Activated T-helper 2 cell treated with anti-CD3 and anti-CD28 coated beads, Interferon-gamma antibody, Interleukin-2, Interleukin-4, amounts not matched to agents 10 μg/mL and 5 μg/mL and 100 μg/mL, durations not matched to agents 14 hours and 24 hours and 36 hours (primary cell): ENCODE measurements around the gene PCDHGB7. TPM values are rescaled to one million over a fixed set of nuclear protein-coding genes. Genes with fewer than 3 reads are reported as not detected.
A peak's percentile ranks its signal among the peaks of the same experiment; 100 is the strongest.
"Not testable (repeated sequence)": the region's sequence is repeated elsewhere in the genome, so short reads cannot be mapped to it uniquely, and the experiment has no call there.

Experiments used
- DNase-seq: peaks from one replicate; pipeline ENCODE4 v3.0.0; 2021; ENCODE audit warnings: low spot score
- H3K27ac Mint-ChIP-seq: one replicate; pipeline ENCODE4 v1.8.0; 2021; ENCODE audit warnings: mixed read lengths
- H3K27me3 Mint-ChIP-seq: one replicate; pipeline ENCODE4 v1.8.0; 2021; ENCODE audit warnings: low read depth, mixed read lengths
- H3K36me3 Mint-ChIP-seq: one replicate; pipeline ENCODE4 v1.8.0; 2021; ENCODE audit warnings: low read depth, mixed read lengths
- H3K4me1 Mint-ChIP-seq: one replicate; pipeline ENCODE4 v1.8.0; 2021; ENCODE audit warnings: low read depth, mixed read lengths
- H3K4me3 Mint-ChIP-seq: one replicate; pipeline ENCODE4 v1.8.0; 2021; ENCODE audit warnings: low read depth, mild to moderate bottlenecking, moderate library complexity, mixed read lengths
- H3K9me3 Mint-ChIP-seq: one replicate; pipeline ENCODE4 v1.8.0; 2021; ENCODE audit warnings: mixed read lengths
- intact Hi-C: fragments of 100-400 bp; cut with micrococcal nuclease; formaldehyde crosslinking; loops from one replicate; pipeline ENCODE4 v1.15.1; 2023
- total RNA-seq: library from RNA; stranded (reverse); gene quantifications from 2 replicates; pipeline ENCODE4 v1.2.3, GENCODE V29; 2022

PCDHGB7 gene
- total RNA-seq, 1 donor from 2014 or later, result 0.23 TPM

- Mint-ChIP-seq H3K27me3 (peaks cover 16% of the 10 kb centered on the region), H3K4me3 (no peak overlapping the region), H3K27ac (no peak overlapping the region), H3K4me1 (no peaks in the 10 kb centered on the region), H3K9me3 (peaks cover 53% of the 10 kb centered on the region), H3K36me3 (peaks cover 3% of the 10 kb centered on the region)
- DNase-seq, result no peak
- intact Hi-C loops, result no loop called here
These were observed 28.8 kb upstream of the PCDHGB7 start for GRCh38 chr5:141388661-141389060.

GRCh38 chr5:141389153-141390042 is 28.1 kb upstream of the PCDHGB7 start:
- Mint-ChIP-seq H3K9me3 (peaks cover 56% of the 10 kb centered on the region), H3K27ac (no peak overlapping the region), H3K4me3 (no peak overlapping the region), H3K36me3 (peaks cover 3% of the 10 kb centered on the region), H3K4me1 (no peaks in the 10 kb centered on the region), H3K27me3 (peaks cover 15% of the 10 kb centered on the region)
- DNase-seq, result no peak
- intact Hi-C loops, result no loop called here

- Mint-ChIP-seq H3K4me3 (no peak within 1 kb of the TSS), H3K27ac (no peak within 1 kb of the TSS), H3K4me1 (no peaks in the 10 kb centered on the region), H3K9me3 (peaks cover 42% of the 10 kb centered on the region), H3K27me3 (peaks cover 15% of the 10 kb centered on the region), H3K36me3 (peaks cover 3% of the 10 kb centered on the region)
- intact Hi-C loops, result no loop called here
- DNase-seq, result no peak
These were observed 24.9 kb upstream of the PCDHGB7 start, which contains the start of gene PCDHGA8 for GRCh38 chr5:141392429-141393198. Gene PCDHGA8 (plus strand): TSS chr5:141392633. CDS start chr5:141392814, 181 bp downstream.

- H3K4me3 Mint-ChIP-seq, result no peak overlapping the region
- peaks cover 14% of the 10 kb centered on the region for H3K27me3 Mint-ChIP-seq
- DNase-seq, result no peak
- H3K4me1 Mint-ChIP-seq, result no peaks in the 10 kb centered on the region
- H3K27ac Mint-ChIP-seq, result no peak overlapping the region
- H3K9me3 Mint-ChIP-seq, result peaks cover 40% of the 10 kb centered on the region
- intact Hi-C loops, result no loop called here
- H3K36me3 Mint-ChIP-seq, result peaks cover 3% of the 10 kb centered on the region
These were observed 24.2 kb upstream of the PCDHGB7 start for GRCh38 chr5:141393267-141393666.

GRCh38 chr5:141394401-141395187 is 22.9 kb upstream of the PCDHGB7 start:
- H3K27ac Mint-ChIP-seq, intact Hi-C loops, H3K4me1 Mint-ChIP-seq, DNase-seq, H3K36me3 Mint-ChIP-seq, H3K4me3 Mint-ChIP-seq: not testable (repeated sequence)
- Mint-ChIP-seq H3K27me3 (peaks cover 19% of the 10 kb centered on the region), H3K9me3 (peaks cover 37% of the 10 kb centered on the region)

- peaks cover 36% of the 10 kb centered on the region for H3K9me3 Mint-ChIP-seq
- peaks cover 22% of the 10 kb centered on the region for H3K27me3 Mint-ChIP-seq
- H3K4me3 Mint-ChIP-seq, result peak within 1 kb of the TSS; percentile 55
- DNase-seq, result peak; percentile 31
- intact Hi-C loops, H3K36me3 Mint-ChIP-seq, H3K4me1 Mint-ChIP-seq, H3K27ac Mint-ChIP-seq: not testable (repeated sequence)
These were observed 19.5 kb upstream of the PCDHGB7 start, which contains the start of gene PCDHGB5 for GRCh38 chr5:141397756-141398551. Gene PCDHGB5 (plus strand): TSS chr5:141397947. CDS start chr5:141398128, 181 bp downstream.

- Mint-ChIP-seq H3K4me3 (no peak overlapping the region), H3K9me3 (peaks cover 35% of the 10 kb centered on the region), H3K27me3 (peaks cover 23% of the 10 kb centered on the region), H3K27ac (no peak overlapping the region), H3K4me1 (no peaks in the 10 kb centered on the region), H3K36me3 (no peaks in the 10 kb centered on the region)
- intact Hi-C loops, result no loop called here
- no peak for DNase-seq
These were observed 18.9 kb upstream of the PCDHGB7 start for GRCh38 chr5:141398608-141399007.

GRCh38 chr5:141399555-141400258 is 17.8 kb upstream of the PCDHGB7 start:
- Mint-ChIP-seq H3K36me3 (no peaks in the 10 kb centered on the region), H3K27me3 (peaks cover 25% of the 10 kb centered on the region), H3K4me1 (no peaks in the 10 kb centered on the region), H3K4me3 (no peak overlapping the region), H3K9me3 (peaks cover 30% of the 10 kb centered on the region), H3K27ac (no peak overlapping the region)
- intact Hi-C loops, result no loop called here
- DNase-seq, result no peak

GRCh38 chr5:141402553-141403243 is 14.8 kb upstream of the PCDHGB7 start, which contains the start of gene PCDHGA9:
Gene PCDHGA9 (plus strand): TSS chr5:141402778. CDS start chr5:141402953, 175 bp downstream.
- DNase-seq, result no peak
- H3K9me3 Mint-ChIP-seq, result peaks cover 29% of the 10 kb centered on the region
- intact Hi-C loops, result no loop called here
- no peak within 1 kb of the TSS for H3K4me3 Mint-ChIP-seq
- H3K4me1 Mint-ChIP-seq, result no peaks in the 10 kb centered on the region
- no peaks in the 10 kb centered on the region for H3K36me3 Mint-ChIP-seq
- peaks cover 30% of the 10 kb centered on the region for H3K27me3 Mint-ChIP-seq
- H3K27ac Mint-ChIP-seq, result no peak within 1 kb of the TSS

GRCh38 chr5:141403387-141403786 is 14.1 kb upstream of the PCDHGB7 start:
- Mint-ChIP-seq H3K27me3 (peaks cover 36% of the 10 kb centered on the region), H3K27ac (no peak overlapping the region), H3K36me3 (peaks cover 2% of the 10 kb centered on the region), H3K4me1 (peaks cover 2% of the 10 kb centered on the region), H3K4me3 (no peak overlapping the region), H3K9me3 (peaks cover 30% of the 10 kb centered on the region)
- no peak for DNase-seq
- intact Hi-C loops, result no loop called here
